OCI-LY1 (cell line): ENCODE results near the gene HOMER2.

Source experiments
- H2AFZ ChIP-seq: fragments of 200-600 bp; sonication (generic), shearing (Covaris generic); 2 replicates; pipeline ENCODE4 v1.6.0; 2014; ENCODE audit warnings: antibody characterized with exemption, mild to moderate bottlenecking, low read length
- H3F3A ChIP-seq: fragments of 200-600 bp; sonication (generic), shearing (Covaris generic); 2 replicates; pipeline ENCODE4 v1.6.0; 2014; ENCODE audit warnings: mild to moderate bottlenecking, antibody characterized with exemption, low read length, moderate library complexity; ENCODE audit not compliant: insufficient read depth
- H3K27ac ChIP-seq: fragments of 200-600 bp; sonication (generic); 2 replicates; pipeline ENCODE4 v1.5.1; 2014; ENCODE audit warnings: low read length, mixed run types, mild to moderate bottlenecking, low read depth; ENCODE audit not compliant: poor library complexity, severe bottlenecking
- H3K27me3 ChIP-seq: fragments of 200-600 bp; sonication (generic); 2 replicates; pipeline ENCODE4 v1.6.0; 2014; ENCODE audit warnings: antibody characterized with exemption, mild to moderate bottlenecking, low read length, moderate library complexity; ENCODE audit not compliant: insufficient read depth
- H3K36me3 ChIP-seq: fragments of 200-600 bp; sonication (generic); 2 replicates; pipeline ENCODE4 v1.6.1; 2014; ENCODE audit warnings: mild to moderate bottlenecking, antibody characterized with exemption, low read length, moderate library complexity, mixed read lengths; ENCODE audit not compliant: insufficient read depth
- H3K4me1 ChIP-seq: fragments of 200-600 bp; sonication (generic); 2 replicates; pipeline ENCODE4 v1.5.1; 2014; ENCODE audit warnings: mild to moderate bottlenecking, low read length, moderate library complexity; ENCODE audit not compliant: insufficient read depth, severe bottlenecking
- H3K4me2 ChIP-seq: fragments of 200-600 bp; sonication (generic), shearing (Covaris generic); 2 replicates; pipeline ENCODE4 v1.6.1; 2014; ENCODE audit warnings: low read length
- H3K4me3 ChIP-seq: fragments of 200-600 bp; sonication (generic); 2 replicates; pipeline ENCODE4 v1.5.1; 2014; ENCODE audit warnings: low read length, low read depth, mild to moderate bottlenecking, mixed read lengths; ENCODE audit not compliant: poor library complexity, severe bottlenecking
- H3K79me2 ChIP-seq: fragments of 200-600 bp; shearing (Covaris generic); 2 replicates; pipeline ENCODE4 v1.6.1; 2016; ENCODE audit warnings: mixed run types, low read length, mixed read lengths; ENCODE audit not compliant: insufficient read depth
- H3K9ac ChIP-seq: fragments of 200-600 bp; sonication (generic), shearing (Covaris generic); 2 replicates; pipeline ENCODE4 v1.6.1; 2014; ENCODE audit warnings: mild to moderate bottlenecking, low read length, mixed read lengths
- H3K9me2 ChIP-seq: fragments of 200-600 bp; sonication (generic), shearing (Covaris generic); 2 replicates; pipeline ENCODE4 v1.6.1; 2014; ENCODE audit warnings: low read depth, mild to moderate bottlenecking, low read length, mixed read lengths
- H3K9me3 ChIP-seq: fragments of 200-600 bp; shearing (Covaris generic); 2 replicates; pipeline ENCODE4 v1.6.1; 2014; ENCODE audit warnings: low read length, mixed read lengths
- H4K20me1 ChIP-seq: fragments of 200-600 bp; sonication (generic), shearing (Covaris generic); 2 replicates; pipeline ENCODE4 v1.6.0; 2016; ENCODE audit warnings: mild to moderate bottlenecking, low read length; ENCODE audit not compliant: insufficient read depth
- CTCF ChIP-seq: fragments of 200-600 bp; sonication (generic), shearing (Covaris generic); IDR thresholded peaks from 2 replicates; pipeline ENCODE4 v1.5.1; 2017; ENCODE audit warnings: mild to moderate bottlenecking, antibody characterized with exemption, low read length, moderate library complexity, mixed read lengths
- EZH2 ChIP-seq: fragments of 200-600 bp; sonication (generic), shearing (Covaris generic); IDR thresholded peaks from 2 replicates; pipeline ENCODE4 v1.8.0; 2017; ENCODE audit warnings: borderline replicate concordance, mixed run types, mild to moderate bottlenecking, antibody characterized with exemption, low read length, moderate library complexity, mixed read lengths

Gene HOMER2

GRCh38 chr15:82950746-82951370 is 1.7 kb downstream of the HOMER2 start:
- Histone ChIP-seq H3K36me3 (no peaks in the 10 kb centered on the region), H3K9me3 (no peaks in the 10 kb centered on the region), H3F3A (no peaks in the 10 kb centered on the region), H3K9ac (no peak overlapping the region), H3K27ac (no peak overlapping the region), H3K9me2 (no peaks in the 10 kb centered on the region), H2AFZ (no peak overlapping the region), H3K4me1 (peaks cover 4% of the 10 kb centered on the region), H3K4me2 (no peak overlapping the region), H4K20me1 (no peaks in the 10 kb centered on the region), H3K27me3 (peaks cover 5% of the 10 kb centered on the region), H3K4me3 (no peak overlapping the region), H3K79me2 (no peaks in the 10 kb centered on the region)
- TF ChIP-seq CTCF (no peak), EZH2 (no peak)

GRCh38 chr15:82950295-82950694 is 2.2 kb downstream of the HOMER2 start:
- Histone ChIP-seq H4K20me1 (no peaks in the 10 kb centered on the region), H3K36me3 (no peaks in the 10 kb centered on the region), H3K4me1 (peaks cover 4% of the 10 kb centered on the region), H3K27ac (no peak overlapping the region), H2AFZ (no peak overlapping the region), H3K4me2 (no peak overlapping the region), H3K9ac (no peak overlapping the region), H3K4me3 (no peak overlapping the region), H3K9me2 (no peaks in the 10 kb centered on the region), H3K9me3 (no peaks in the 10 kb centered on the region), H3K27me3 (peaks cover 5% of the 10 kb centered on the region), H3F3A (no peaks in the 10 kb centered on the region), H3K79me2 (no peaks in the 10 kb centered on the region)
- TF ChIP-seq CTCF (no peak), EZH2 (no peak)

GRCh38 chr15:82946155-82946701 is 6.3 kb downstream of the HOMER2 start:
- Histone ChIP-seq H3K36me3 (no peaks in the 10 kb centered on the region), H3K4me3 (no peak overlapping the region), H3K9me2 (no peaks in the 10 kb centered on the region), H3K27ac (no peak overlapping the region), H3K9ac (no peak overlapping the region), H3K9me3 (no peaks in the 10 kb centered on the region), H3K27me3 (peaks cover under 1% of the 10 kb centered on the region), H4K20me1 (no peaks in the 10 kb centered on the region), H2AFZ (no peak overlapping the region), H3K79me2 (no peaks in the 10 kb centered on the region), H3K4me2 (no peak overlapping the region), H3K4me1 (no peaks in the 10 kb centered on the region), H3F3A (no peaks in the 10 kb centered on the region)
- no peak for TF ChIP-seq CTCF
- TF ChIP-seq EZH2, result no peak
